ENCODE data around the gene USP40.
A peak's percentile ranks its signal among the peaks of the same experiment; 100 is the strongest.

The USP40 gene

DNA sequence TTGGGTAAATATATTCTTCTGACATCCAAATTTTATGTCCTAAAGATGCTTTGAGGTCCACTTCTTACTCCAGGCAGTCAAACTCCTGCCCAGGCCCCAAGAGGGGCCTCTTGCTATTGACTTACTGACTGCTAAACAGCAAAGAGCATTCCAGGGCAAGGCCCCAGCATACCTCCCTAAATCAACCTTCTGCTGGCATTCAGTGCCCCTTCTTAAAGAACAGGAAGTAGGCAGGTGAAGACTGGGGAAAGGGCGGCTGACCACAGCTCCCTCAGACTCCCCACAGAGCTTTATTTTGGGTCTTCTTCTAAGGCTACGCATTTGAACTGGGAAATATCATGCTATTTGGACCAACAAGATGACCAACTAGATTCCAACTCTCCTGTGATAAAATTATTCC, 68.9 kb downstream of the USP40 start:
- no peak for DNase-seq (ENCODE audit: low spot score)

- DNase-seq (ENCODE audit: low spot score) = no peak
Observed at GRCh38 chr2:233495503-233496496, 70.8 kb downstream of the USP40 start.

- no peak for DNase-seq (ENCODE audit: low spot score)
Observed at GRCh38 chr2:233492751-233493150, 73.8 kb downstream of the USP40 start.

GRCh38 chr2:233492078-233492477, 74.5 kb downstream of the USP40 start:
- DNase-seq (ENCODE audit: low spot score) = no peak

DNA sequence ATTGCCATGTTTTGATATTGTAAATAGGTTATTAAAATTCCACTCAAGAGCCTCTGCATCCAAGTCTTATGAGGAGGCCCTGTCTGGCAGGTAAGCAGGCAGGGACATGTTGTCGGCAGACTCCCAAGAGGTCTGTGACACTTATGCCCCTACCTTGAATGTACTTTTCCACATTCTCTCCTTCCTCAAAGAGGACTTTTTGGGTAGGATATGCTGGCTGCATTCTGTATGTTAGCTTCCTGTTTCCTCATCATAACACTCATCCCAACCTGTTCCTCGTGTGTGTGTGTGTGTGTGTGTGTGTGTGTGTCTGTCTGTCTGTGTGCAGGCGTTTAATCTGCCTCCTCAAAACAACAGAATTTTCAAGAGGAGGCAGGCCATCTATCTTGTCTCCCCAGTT, 75.3 kb downstream of the USP40 start:
- DNase-seq (ENCODE audit: low spot score) = no peak

DNA sequence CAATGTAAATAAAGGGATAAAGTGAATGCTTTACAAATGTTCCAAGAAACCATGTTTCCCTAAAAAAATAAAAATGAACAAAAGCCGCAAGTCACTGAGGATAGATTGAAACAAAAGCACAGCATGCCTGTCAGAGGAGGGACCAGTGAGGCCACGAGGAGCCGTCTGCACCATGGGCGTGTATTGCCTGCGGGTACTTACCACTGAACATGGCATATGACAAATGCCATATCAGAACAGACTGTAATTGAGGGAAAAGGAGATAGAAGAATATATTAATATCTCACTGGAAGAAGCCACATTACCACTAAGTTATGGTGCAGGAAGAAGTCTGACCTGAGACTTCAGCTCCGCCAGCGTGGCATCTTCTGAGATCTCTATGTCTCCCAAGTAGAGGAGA, 75.8 kb downstream of the USP40 start:
- no peak for DNase-seq (ENCODE audit: low spot score)

DNA sequence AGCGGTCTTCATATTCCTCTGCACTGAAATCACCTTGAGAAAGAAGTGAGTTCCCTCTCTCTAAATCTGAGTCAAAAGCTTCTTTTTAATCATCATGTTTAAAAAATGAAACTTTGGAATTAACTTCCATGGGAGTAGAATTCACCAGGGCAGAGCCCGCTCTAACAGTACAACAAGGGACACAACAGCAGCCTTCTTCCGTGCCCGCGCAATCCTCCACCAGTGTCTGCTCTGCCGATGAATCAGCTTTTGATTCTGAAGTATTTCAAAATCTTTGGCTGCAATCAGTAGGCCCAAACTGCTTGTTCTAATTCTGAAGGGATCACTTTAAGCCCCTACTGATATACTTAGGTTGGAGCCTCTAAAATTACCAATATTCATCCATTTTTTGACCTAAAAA, 76.9 kb downstream of the USP40 start:
- DNase-seq (ENCODE audit: low spot score) = no peak

- no peak for DNase-seq (ENCODE audit: low spot score)
Observed at GRCh38 chr2:233489143-233489542, 77.4 kb downstream of the USP40 start.

GRCh38 chr2:233487748-233488345, 78.7 kb downstream of the USP40 start:
- no peak for DNase-seq (ENCODE audit: low spot score)

- DNase-seq (ENCODE audit: low spot score) = peak; percentile 71
Observed at GRCh38 chr2:233486778-233487552, 79.6 kb downstream of the USP40 start.

DNA sequence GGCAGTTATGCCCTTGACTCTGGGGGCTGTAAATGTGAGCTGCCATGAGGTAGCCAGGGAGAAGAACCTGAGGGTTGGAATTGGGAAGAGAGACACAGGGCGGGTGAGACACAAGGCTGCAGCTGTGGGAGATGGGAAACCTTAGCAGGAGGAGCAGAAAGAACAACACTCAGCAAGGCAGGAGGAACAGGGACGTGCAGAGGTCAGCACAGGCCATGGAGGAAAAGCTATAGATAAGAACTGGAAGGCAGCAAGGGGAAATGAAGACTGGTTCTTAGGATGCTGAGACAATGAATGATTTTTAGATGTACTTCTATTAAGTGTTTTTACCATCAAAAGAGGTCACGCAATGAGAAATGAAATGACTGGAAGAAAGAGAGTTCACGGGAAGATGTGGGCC, 80.2 kb downstream of the USP40 start:
- DNase-seq (ENCODE audit: low spot score) = no peak

GRCh38 chr2:233485726-233486125, 80.9 kb downstream of the USP40 start:
- DNase-seq (ENCODE audit: low spot score) = no peak

- no peak for DNase-seq (ENCODE audit: low spot score)
Observed at GRCh38 chr2:233482616-233483015, 84.0 kb downstream of the USP40 start.

DNA sequence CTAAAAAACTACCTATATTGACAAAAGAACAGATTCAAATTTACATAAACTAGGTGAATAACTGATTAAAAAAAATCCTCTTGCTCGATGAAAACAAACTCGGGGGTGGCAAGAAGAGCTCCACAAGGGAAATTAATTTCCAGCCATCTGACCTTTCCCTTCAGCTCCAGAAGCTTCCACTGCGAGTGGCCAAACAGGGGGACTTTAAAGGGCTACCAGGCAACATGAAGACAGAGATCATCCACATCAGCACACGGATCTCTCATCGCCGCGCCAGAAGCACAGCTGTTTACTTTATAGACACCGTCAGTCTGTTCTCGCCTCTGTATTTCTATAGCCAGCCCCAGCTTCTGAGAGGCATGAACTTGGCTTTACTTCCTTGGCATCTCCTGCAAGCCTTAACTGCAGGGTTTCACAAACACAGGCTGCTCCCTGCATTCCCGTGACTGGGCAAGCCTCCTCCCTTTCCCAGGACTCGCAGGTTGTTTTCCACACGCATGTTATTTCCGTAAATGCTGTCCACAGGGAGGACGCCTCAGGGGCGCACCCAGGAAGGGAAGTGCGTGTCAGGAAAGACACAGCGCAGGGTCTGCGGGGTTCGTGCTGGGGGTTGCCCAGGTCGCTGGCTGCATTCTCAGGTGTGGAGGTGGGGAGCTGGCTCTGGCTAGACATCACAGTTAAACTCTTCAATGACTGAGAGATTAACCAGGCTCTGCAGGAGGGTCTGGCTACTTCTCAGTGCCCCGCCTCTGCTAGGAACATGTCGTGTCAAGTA, 85.0 kb downstream of the USP40 start:
- DNase-seq (ENCODE audit: low spot score) = no peak

GRCh38 chr2:233480490-233481202, 85.9 kb downstream of the USP40 start:
- no peak for DNase-seq (ENCODE audit: low spot score)

GRCh38 chr2:233479616-233480489, 86.7 kb downstream of the USP40 start:
- DNase-seq (ENCODE audit: low spot score) = no peak

DNA sequence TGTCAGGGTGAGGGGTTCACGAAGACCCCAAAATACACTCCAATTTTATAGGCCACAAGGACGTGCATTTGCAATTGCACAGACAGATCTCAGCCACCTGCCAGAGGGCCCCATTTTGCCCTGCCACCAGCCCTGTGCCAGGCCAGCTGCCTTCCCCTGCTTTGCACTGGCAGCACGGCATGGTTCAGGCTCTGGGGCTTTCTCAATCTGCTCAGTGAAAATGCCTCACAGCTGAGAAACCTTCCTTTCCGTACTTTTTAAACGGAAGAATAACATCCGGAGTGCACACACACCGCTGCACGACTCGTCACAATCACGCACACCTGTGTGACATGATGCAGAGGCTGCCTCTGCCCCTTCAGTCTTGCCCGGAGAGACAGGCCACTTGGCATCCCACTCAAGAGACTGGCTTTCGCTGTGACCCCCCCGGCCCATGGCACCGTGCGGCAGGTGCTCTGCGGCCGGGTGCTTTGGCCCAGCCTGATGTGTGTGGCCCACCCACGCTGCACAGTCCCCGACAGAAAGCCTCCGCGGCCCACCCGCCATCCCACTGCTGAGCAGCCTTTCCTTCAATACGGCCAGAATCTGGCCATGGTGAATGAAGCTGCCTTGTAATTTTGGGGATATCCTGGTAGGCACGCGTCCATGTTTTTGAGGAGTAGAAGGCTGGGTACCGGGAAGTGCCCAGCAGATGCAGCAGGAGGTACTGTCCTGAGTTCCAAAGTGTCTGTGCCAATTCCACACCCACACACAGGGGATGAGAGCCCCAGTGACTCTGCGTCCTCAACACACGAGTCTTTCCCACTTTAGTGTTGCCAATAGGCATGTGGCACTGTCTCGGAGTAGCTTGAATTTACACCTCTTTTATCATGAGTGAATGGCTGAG, 88.8 kb downstream of the USP40 start:
- no peak for DNase-seq (ENCODE audit: low spot score)

DNA sequence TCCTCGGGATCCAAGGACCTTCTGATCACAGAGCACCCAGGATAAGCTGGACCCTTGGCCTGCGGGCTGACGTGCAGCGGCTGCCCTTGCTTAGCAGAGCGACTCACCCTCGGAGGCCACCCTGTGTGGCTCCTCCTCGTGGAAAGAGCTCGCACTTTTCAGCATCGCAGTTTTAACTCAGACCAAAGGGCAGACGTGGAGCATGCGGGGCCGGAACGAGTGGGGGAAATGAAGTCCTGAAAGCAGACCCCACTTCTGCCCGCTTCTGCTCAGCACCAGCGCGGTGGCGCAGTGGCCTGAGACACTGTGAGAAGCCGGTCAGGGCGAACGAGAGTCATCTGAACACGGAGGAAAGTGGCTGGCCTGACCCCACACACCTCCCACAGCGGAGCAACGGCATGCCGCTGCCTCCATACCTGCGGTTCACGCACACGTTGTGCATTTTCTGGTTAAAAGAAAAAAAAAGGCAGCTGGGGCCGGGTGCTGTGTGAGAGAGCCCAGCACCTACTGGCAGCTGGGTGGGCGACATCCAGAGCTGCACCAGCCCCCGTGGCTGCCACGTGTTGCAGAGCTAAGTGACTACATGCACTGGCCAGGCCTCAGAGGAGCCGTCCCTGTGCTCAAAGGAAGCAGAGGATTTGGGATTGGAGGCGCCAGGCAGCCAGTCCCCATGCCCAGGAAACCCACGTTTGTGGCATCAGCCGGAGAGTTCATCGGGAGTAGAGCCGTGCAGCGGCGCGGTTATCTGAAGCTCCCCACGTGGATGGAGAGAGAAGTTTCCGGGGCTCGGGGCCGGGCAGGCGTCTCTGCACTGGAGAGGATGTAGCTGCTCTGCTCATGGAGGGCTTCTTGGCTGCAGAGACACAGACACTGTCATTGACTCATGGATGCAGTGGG, 89.7 kb downstream of the USP40 start:
- no peak for DNase-seq (ENCODE audit: low spot score)
